Measurements from ENCODE around the gene CXCR1.

DNA sequence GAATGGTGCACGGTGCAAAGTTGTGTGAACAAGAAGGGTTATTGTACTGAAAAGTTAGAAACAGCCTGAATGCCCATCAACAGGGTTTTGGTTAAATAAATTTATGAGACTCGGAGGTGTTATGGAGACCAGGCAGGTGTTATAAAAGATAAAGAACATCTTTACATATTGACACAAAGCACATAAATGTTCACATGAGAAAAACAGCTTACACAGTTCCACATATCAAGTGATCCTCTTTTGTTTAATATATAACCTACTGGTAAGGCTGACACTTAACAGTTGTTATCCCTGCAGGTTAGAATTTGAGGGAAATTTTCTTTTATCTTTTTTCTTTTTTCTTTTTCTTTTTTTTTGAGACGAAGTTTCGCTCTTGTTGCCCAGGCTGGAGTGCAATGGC, 30.2 kb upstream of the CXCR1 start:
- TF ChIP-seq, protein P1, sequence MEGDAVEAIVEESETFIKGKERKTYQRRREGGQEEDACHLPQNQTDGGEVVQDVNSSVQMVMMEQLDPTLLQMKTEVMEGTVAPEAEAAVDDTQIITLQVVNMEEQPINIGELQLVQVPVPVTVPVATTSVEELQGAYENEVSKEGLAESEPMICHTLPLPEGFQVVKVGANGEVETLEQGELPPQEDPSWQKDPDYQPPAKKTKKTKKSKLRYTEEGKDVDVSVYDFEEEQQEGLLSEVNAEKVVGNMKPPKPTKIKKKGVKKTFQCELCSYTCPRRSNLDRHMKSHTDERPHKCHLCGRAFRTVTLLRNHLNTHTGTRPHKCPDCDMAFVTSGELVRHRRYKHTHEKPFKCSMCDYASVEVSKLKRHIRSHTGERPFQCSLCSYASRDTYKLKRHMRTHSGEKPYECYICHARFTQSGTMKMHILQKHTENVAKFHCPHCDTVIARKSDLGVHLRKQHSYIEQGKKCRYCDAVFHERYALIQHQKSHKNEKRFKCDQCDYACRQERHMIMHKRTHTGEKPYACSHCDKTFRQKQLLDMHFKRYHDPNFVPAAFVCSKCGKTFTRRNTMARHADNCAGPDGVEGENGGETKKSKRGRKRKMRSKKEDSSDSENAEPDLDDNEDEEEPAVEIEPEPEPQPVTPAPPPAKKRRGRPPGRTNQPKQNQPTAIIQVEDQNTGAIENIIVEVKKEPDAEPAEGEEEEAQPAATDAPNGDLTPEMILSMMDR (IDR thresholded peaks at IDR 0.05) = no peak
- TF ChIP-seq POLR2A (IDR thresholded peaks at IDR 0.05) (no peak), EP300 (IDR thresholded peaks at IDR 0.05) (no peak)

Data from sigmoid colon (tissue), 4 donors.